GM06990 (cell line): ENCODE data around the gene SLC6A17.

Experiments used
- DNase-seq: peaks from one replicate; pipeline ENCODE4 v3.0.0-alpha.2; 2011; ENCODE audit not compliant: insufficient read length; ENCODE audit errors: extremely low read depth
- H3K27me3 ChIP-seq: replicated peaks from 2 replicates; pipeline ENCODE4 v1.6.0; 2011; ENCODE audit warnings: low read length; ENCODE audit not compliant: control insufficient read depth, insufficient read depth
- H3K36me3 ChIP-seq: 2 replicates; pipeline ENCODE4 v1.5.1; 2011; ENCODE audit warnings: low read length; ENCODE audit not compliant: control insufficient read depth, insufficient read depth
- H3K4me3 ChIP-seq: replicated peaks from 2 replicates; pipeline ENCODE4 v1.5.1; 2011; ENCODE audit warnings: low read depth, mild to moderate bottlenecking, control low read depth, low read length
- CTCF ChIP-seq: IDR thresholded peaks from 2 replicates; pipeline ENCODE4 v1.5.1; 2011; ENCODE audit warnings: low read length, control low read depth, mild to moderate bottlenecking, inconsistent platforms; ENCODE audit not compliant: insufficient read depth, poor library complexity, severe bottlenecking

The SLC6A17 gene

DNA sequence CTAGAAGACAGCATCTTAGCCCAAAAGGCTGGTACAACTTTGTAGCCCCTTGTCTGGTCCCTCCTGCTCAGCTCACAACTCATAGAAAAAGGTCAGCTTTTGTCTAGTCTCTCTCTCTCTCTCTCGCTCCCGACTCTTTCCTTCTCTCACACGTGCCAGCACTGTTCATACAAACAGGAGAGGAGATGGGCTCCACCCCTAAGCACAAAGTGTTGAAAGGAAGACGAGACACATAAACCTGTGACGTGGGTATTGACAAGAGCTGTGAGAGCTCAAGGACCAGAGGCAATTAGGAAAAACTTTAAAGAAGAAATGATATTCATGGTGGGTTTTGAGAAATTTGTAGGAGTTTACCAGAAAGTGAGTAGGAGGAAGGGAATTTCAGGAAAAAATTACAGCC lies 36.3 kb downstream of the SLC6A17 start:
- TF ChIP-seq CTCF: no peak
- Histone ChIP-seq H3K36me3 (no peaks in the 10 kb centered on the region), H3K27me3 (peaks cover 4% of the 10 kb centered on the region), H3K4me3 (no peak overlapping the region)
- DNase-seq: no peak

- no peak for DNase-seq
- Histone ChIP-seq H3K4me3 (no peak overlapping the region), H3K27me3 (peaks cover 4% of the 10 kb centered on the region), H3K36me3 (no peaks in the 10 kb centered on the region)
- TF ChIP-seq CTCF: no peak
Observed at GRCh38 chr1:110187139-110187890, 37.0 kb downstream of the SLC6A17 start.

DNA sequence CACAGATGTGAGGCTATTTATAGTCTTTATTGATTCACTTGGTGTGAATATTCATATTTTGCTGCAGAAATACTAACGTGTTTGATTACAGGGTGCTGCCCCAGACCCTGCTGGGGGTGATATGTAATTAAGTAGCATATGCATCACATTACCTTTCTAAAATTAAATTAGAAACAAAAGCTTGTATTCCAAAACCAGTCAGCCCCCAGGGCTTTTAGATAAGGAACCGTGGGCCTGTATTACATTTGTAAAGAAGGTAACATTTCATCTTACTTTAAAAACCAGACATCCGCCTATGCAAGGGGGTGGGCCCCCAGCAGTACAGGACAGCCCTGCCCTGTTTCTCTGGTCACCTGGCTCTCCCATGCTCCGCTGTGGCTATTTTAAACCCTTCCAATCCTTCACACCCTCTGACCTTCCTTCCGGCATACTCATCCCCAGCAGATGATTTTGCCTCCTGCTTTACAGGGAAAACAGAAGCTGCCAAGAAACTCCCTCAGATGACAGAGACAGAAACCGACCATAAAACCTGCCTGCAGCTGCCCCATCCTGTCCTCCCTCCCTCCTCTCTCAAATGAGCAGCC lies 37.8 kb downstream of the SLC6A17 start:
- peaks cover 6% of the 10 kb centered on the region for H3K27me3 ChIP-seq
- no peak for DNase-seq
- no peak for TF ChIP-seq CTCF

GRCh38 chr1:110189181-110189580 lies 38.9 kb downstream of the SLC6A17 start:
- no peak overlapping the region for H3K4me3 ChIP-seq
- H3K36me3 ChIP-seq: no peaks in the 10 kb centered on the region
- TF ChIP-seq CTCF: no peak
- H3K27me3 ChIP-seq: peaks cover 6% of the 10 kb centered on the region
- DNase-seq: no peak

More for the DNA sequence above, 37.8 kb downstream of the SLC6A17 start:
- H3K4me3 ChIP-seq: no peak overlapping the region
- no peaks in the 10 kb centered on the region for H3K36me3 ChIP-seq

DNA sequence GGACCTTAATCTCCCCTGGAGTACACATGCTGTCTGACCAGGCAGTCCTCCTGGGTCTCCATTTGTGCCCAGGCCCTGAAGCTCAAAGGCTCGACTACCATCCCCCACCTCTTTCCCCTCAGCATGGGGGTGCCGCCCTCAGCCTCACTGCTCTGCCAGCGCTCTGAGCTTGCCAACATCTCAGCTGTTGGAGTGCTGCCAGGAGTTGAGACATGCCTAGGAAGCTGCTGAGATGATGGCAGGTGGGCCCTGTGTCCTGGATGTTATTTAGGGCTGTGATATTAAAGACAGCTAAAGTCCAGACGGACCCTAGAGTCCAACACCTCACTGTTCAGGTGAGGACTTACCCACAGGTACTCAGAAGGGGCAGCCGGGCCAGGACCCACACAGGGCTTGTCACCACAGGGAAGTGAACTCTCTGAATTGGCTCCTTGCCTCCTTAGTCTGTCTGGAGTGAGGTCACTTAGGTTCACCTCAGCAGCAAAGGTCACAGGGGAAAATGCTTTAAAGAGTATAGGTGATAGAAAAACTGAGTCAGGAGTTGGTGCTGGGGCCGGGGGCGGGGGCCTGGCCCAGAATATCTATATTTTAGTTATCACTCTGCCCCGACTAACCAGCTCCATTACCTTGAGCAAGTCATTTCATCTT lies 40.1 kb downstream of the SLC6A17 start:
- no peak for DNase-seq
- H3K27me3 ChIP-seq: peaks cover 6% of the 10 kb centered on the region
- no peak for TF ChIP-seq CTCF
- no peak overlapping the region for H3K4me3 ChIP-seq
- H3K36me3 ChIP-seq: no peaks in the 10 kb centered on the region
